GM19397 (cell line): ENCODE data around the gene PNMA6A.
A peak's percentile ranks its signal among the peaks of the same experiment; 100 is the strongest.
"Not testable (repeated sequence)": the region's sequence is repeated elsewhere in the genome, so short reads cannot be mapped to it uniquely, and the experiment has no call there.

ENCODE experiments used
- ATAC-seq: cut with Tn5 transposase; IDR thresholded peaks from one replicate; pipeline ENCODE4 v1.9.1; 2021; ENCODE audit warnings: mild to moderate bottlenecking, moderate library complexity; ENCODE audit not compliant: unreplicated experiment

The PNMA6A gene

GRCh38 chrX:153071909-153072583, at the start of gene PNMA6A:
TSS of gene PNMA6A (plus strand) at chrX:153072454. CDS start at chrX:153073063, 609 bp downstream.
- ATAC-seq: not testable (repeated sequence)

- not testable (repeated sequence) for ATAC-seq
Observed at GRCh38 chrX:153026501-153026900, 45.8 kb upstream of the PNMA6A start.

GRCh38 chrX:153028487-153028886, 43.8 kb upstream of the PNMA6A start:
- not testable (repeated sequence) for ATAC-seq

GRCh38 chrX:153029162-153029561, 43.1 kb upstream of the PNMA6A start:
- ATAC-seq: no peak

- no peak for ATAC-seq
Observed at GRCh38 chrX:153029875-153030274, 42.4 kb upstream of the PNMA6A start.

- no peak for ATAC-seq
Observed at GRCh38 chrX:153030801-153031200, 41.5 kb upstream of the PNMA6A start.

GRCh38 chrX:153032397-153033118, 39.7 kb upstream of the PNMA6A start:
- peak; percentile 70 for ATAC-seq

- ATAC-seq: no peak
Observed at GRCh38 chrX:153049093-153049492, 23.2 kb upstream of the PNMA6A start.

GRCh38 chrX:153052534-153052933, 19.7 kb upstream of the PNMA6A start:
- ATAC-seq: no peak

GRCh38 chrX:153055871-153056749, 16.1 kb upstream of the PNMA6A start, which contains the start of gene PNMA3:
TSS of gene PNMA3 (plus strand) at chrX:153056470. CDS start at chrX:153057056, 586 bp downstream.
- ATAC-seq: no peak

- ATAC-seq: no peak
Observed at GRCh38 chrX:153057281-153057680, 15.0 kb upstream of the PNMA6A start.

- no peak for ATAC-seq
Observed at GRCh38 chrX:153059191-153060094, 12.8 kb upstream of the PNMA6A start.

- ATAC-seq: no peak
Observed at GRCh38 chrX:153060095-153060445, 12.2 kb upstream of the PNMA6A start.

- ATAC-seq: no peak
Observed at GRCh38 chrX:153061732-153062131, 10.5 kb upstream of the PNMA6A start.

- no peak for ATAC-seq
Observed at GRCh38 chrX:153063315-153063714, 8.9 kb upstream of the PNMA6A start.

GRCh38 chrX:153064061-153064460, 8.2 kb upstream of the PNMA6A start:
- no peak for ATAC-seq

GRCh38 chrX:153065389-153065788, 6.9 kb upstream of the PNMA6A start:
- ATAC-seq: no peak

GRCh38 chrX:153066402-153066801, 5.9 kb upstream of the PNMA6A start:
- not testable (repeated sequence) for ATAC-seq

- not testable (repeated sequence) for ATAC-seq
Observed at GRCh38 chrX:153073331-153073730, 1.1 kb downstream of the PNMA6A start.

GRCh38 chrX:153074262-153074899, 2.1 kb downstream of the PNMA6A start:
- no peak for ATAC-seq
